Esophagus muscularis mucosa (tissue), 3 donors: ENCODE measurements around the gene POP5.

Experiments
- POLR2A ChIP-seq: fragments of 450-650 bp; IDR thresholded peaks from one replicate; pipeline ENCODE4 v1.6.1; 2017; ENCODE audit warnings: antibody characterized with exemption, moderate library complexity, mild to moderate bottlenecking, low read depth
- POLR2AphosphoS5 ChIP-seq, 2 donors: sonication (generic); formaldehyde crosslinking; IDR thresholded peaks; one replicate each; pipeline ENCODE4 v1.6.1; 2017; ENCODE audit warnings: antibody characterized with exemption in 2 of 2
- TF ChIP-seq, protein P1 (sequence below), 3 experiments: fragments of 200-600 bp in 2 of 3; fragments of 450-650 bp in 1 of 3; sonication (generic) in 2 of 3; IDR thresholded peaks; one replicate each; pipeline ENCODE4 v1.5.1; 2017 to 2019; ENCODE audit warnings: antibody characterized with exemption in 3 of 3, mild to moderate bottlenecking in 2 of 3, moderate library complexity in 1 of 3

DNA sequence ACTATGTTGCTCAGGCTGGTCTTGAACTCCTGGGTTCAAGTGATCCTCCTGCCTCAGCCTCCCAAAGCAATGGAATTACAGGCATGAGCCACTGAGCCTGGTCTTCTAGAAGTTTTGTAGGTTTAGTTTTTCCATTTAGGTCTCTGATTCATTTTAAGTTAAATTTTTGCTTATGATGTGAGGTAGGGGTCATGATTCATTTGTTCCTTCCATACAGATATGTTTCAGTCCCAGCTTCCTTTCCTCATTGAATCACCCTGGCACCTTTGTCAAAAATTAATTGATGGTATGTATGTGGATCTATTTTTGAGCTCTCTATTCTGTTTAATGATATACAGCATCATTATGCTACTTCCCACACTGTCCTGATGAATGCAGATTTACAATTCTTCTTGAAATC, 33.6 kb upstream of the POP5 start:
- TF ChIP-seq POLR2AphosphoS5 (IDR thresholded peaks at IDR 0.05), result no peak
- no peak for TF ChIP-seq POLR2A
- TF ChIP-seq, protein P1, sequence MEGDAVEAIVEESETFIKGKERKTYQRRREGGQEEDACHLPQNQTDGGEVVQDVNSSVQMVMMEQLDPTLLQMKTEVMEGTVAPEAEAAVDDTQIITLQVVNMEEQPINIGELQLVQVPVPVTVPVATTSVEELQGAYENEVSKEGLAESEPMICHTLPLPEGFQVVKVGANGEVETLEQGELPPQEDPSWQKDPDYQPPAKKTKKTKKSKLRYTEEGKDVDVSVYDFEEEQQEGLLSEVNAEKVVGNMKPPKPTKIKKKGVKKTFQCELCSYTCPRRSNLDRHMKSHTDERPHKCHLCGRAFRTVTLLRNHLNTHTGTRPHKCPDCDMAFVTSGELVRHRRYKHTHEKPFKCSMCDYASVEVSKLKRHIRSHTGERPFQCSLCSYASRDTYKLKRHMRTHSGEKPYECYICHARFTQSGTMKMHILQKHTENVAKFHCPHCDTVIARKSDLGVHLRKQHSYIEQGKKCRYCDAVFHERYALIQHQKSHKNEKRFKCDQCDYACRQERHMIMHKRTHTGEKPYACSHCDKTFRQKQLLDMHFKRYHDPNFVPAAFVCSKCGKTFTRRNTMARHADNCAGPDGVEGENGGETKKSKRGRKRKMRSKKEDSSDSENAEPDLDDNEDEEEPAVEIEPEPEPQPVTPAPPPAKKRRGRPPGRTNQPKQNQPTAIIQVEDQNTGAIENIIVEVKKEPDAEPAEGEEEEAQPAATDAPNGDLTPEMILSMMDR (IDR thresholded peaks at IDR 0.05), result no peak
